GM18858 (cell line): ENCODE data around the gene CHST9.
A peak's percentile ranks its signal among the peaks of the same experiment; 100 is the strongest.
"Not testable (repeated sequence)": the region's sequence is repeated elsewhere in the genome, so short reads cannot be mapped to it uniquely, and the experiment has no call there.

ENCODE experiments used
- ATAC-seq: cut with Tn5 transposase; IDR thresholded peaks from one replicate; pipeline ENCODE4 v1.9.1; 2021; ENCODE audit not compliant: unreplicated experiment

The CHST9 gene

GRCh38 chr18:27008575-27008974 is 176.5 kb downstream of the CHST9 start:
- ATAC-seq, result no peak

DNA sequence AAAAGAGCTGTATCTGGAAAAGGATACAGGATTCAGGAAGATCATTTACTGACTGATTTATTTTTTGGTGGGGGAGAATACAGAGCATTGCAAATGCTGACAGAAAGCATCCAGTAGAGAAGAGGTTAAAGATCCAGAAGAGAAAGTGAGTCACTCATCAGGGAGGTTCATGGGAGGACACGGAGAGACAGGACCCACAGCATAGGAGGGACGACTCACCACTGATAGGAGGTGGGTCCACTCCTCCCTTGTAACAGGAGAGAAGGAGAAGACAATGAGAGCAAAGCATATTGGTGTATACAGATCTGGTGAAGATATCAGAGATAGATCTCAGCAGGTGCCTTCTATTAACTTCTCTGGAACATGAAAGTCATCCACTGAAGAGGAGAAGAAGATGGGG is 177.2 kb downstream of the CHST9 start:
- ATAC-seq, result no peak

- ATAC-seq, result no peak
Measured at GRCh38 chr18:27005589-27005988, 179.5 kb downstream of the CHST9 start.

- no peak for ATAC-seq
Measured at GRCh38 chr18:27004056-27004829, 180.9 kb downstream of the CHST9 start.

GRCh38 chr18:26999797-27000196 is 185.3 kb downstream of the CHST9 start:
- ATAC-seq, result no peak

DNA sequence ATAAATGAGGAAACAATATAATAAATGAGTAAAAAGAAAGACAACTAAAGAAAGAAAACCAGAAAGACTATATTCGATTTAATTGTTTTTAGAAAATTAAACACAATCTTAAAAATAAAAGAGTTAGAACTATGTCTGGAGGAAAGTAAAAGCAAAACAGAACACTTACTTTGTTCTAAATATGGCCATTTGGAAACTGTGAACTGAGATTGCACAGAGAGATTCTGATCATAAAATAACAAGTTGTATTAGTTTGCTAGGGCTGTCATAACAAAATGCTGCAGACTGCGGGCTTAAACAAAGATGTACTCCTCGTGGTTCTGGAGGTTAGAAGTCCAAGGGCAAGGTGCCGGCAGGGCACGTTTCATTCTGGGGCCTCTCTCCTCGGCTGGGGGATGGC is 191.5 kb downstream of the CHST9 start:
- peak; percentile 54 for ATAC-seq

DNA sequence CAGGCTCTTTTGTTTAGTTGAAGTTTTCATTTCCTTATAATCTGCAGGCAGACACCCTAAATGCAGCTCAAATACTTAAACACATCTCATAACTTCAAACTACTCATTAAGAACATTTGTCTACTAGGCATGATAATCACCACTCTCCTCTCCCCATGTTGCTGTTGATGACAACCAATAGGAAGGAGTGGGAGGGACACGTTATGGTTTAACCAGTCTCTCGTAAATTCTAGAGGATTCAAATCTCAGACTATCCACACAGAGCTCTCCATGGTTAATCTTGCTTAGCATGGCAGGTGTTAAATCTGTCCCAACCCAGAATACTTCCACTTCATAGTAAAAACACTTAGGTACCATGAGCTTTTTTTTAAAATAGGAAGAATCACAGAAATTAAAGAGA is 192.2 kb downstream of the CHST9 start:
- ATAC-seq, result no peak

GRCh38 chr18:26989842-26990241 is 195.3 kb downstream of the CHST9 start:
- ATAC-seq, result no peak

DNA sequence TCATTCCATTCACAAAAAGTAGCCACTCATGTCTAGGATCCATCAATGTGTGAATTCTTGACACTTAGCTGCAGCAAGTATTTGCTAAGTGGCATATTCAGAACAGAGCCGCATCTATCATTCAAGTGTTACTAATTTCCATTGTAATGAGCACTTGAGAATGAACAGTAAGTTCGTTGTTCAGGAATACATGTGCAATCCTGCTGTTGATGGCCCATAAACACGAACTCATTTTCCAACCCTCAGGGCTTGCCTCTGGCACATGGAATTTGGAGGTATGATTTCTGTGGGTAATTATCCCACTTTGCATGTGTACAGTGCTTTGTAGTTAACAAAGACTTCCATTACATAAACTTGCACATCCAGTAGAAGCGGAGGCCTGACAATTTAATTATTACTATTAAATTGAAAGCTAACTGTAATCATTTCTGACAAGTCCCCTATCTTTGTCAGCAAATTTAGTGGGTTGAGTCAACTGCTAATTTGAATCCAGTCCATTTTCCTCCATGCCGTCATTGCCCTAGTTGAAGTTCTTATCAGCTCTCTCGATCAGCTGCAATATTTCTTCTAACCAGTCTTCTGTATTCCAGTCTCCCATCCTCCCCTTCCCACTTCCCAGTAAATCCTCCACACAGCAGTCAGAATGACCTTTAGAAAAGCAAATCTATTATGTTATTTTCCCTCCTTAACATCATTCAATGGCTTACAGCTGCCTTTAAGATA is 203.6 kb downstream of the CHST9 start:
- no peak for ATAC-seq

GRCh38 chr18:26978812-26979341 is 206.2 kb downstream of the CHST9 start:
- ATAC-seq, result peak; percentile 96

DNA sequence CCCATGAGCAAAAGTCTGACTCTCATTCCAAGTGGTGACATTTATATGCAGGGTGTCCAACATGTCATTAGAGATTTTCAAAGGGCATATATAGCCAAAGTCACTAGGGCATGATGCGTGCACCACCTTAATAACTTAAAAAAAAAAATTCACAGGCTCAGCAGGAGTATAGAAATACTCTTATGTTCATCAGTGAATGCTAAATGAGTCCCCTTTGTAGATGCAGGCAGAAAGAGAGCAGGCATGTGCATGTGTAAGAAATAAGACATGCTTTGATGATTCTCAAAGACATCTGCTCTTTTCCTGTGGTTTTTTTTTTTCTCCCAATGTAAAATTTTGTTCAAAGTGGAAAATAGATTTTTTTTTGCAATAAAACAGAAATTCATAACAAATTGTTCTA is 207.3 kb downstream of the CHST9 start:
- ATAC-seq, result no peak

DNA sequence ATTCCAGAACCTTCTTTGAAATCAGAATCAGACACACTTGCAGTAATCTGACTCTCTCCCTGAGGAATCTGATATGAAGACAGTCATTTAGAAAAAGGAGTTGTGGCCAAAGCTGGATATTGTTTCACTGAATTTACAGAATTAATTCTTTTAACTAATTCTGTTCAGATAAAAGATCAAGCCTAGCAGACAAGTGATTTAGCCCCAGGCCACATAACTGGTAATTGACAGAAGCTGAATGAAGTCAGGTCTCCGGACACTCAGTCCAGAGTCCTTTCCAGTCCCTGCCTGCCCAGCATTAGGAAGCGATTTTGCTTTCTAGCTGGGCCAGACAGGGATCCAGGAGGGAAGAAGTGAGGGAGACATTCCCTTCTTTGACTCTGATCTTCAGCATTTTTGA is 208.9 kb downstream of the CHST9 start:
- no peak for ATAC-seq

DNA sequence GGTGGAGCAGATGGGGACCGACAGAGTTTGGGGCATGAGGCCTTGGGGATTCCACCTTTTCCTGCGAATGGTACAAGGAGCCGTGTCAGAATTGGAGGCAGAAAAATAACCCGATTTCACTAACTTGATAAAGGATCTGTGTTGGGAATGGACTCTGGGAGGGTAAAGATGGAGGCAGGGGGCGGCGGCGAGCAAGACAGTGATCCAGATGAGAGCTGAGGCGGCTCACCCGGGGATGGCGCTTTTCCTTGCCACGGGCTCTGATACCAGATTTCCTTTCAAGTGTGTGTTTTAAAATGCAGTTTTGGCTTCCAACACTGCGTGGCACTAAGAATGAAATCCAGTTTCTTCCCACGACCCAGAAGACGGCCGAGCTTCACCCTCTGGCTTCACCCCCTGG is 212.6 kb downstream of the CHST9 start:
- not testable (repeated sequence) for ATAC-seq

DNA sequence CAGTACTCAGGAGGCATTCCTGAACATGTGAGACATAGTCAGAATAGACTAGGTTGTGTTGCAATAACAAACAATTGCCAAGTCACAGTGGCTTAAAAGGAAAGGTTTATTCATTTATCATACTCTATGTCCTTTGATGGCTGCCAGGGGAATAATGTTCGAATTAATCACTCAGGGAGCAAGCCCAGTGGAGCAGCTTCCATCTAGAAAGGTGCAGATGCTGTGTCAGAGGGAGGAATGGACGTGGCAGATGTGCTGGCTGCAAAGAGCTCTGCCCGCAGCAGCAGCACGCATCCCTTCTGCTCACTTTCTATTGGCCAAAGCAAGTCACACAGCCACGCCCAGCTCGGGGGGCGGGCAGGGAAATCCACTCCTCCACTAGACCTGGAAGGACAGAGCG is 213.7 kb downstream of the CHST9 start:
- no peak for ATAC-seq

DNA sequence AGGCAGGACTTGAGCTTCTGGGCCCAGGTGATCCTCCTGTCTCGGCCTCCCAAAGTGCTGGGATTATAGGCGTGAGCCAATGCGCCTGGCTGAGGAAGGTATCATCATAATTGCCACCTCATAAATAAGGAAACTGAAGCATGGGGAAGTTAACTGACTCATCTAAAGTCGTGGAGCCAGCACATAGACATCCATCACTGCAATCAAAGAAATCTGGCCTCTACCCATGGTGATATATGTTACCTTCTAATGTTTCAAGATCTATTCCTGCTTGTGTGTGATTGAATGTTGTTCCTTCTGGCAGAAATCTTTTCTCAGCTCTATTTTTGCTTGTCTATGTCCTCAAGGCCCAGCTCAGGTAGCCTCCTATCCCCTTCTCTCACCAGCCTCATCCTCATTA is 214.5 kb downstream of the CHST9 start:
- no peak for ATAC-seq

GRCh38 chr18:26965206-26965605 is 219.9 kb downstream of the CHST9 start:
- no peak for ATAC-seq

DNA sequence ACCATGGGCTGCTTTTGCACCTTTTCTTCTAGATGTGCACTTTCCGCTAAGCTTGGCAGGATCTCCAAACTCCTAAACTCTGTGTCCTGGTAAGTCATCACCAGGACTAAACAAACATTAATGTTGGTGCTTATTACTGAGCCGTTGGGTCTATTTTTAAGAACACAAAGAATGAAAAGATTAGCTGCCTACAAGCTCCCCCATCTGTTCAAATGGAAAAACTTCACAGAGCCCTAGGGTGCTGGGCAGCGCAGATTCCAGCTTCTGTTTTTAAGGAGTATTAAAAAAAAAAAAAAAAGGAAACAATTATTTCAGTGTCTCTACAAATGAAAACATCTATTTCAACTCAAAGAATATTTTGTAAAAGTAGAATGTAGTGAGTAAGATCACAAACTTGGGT is 221.8 kb downstream of the CHST9 start:
- ATAC-seq, result no peak

GRCh38 chr18:26961839-26962238 is 223.3 kb downstream of the CHST9 start:
- no peak for ATAC-seq

GRCh38 chr18:26960911-26961310 is 224.2 kb downstream of the CHST9 start:
- ATAC-seq, result no peak

DNA sequence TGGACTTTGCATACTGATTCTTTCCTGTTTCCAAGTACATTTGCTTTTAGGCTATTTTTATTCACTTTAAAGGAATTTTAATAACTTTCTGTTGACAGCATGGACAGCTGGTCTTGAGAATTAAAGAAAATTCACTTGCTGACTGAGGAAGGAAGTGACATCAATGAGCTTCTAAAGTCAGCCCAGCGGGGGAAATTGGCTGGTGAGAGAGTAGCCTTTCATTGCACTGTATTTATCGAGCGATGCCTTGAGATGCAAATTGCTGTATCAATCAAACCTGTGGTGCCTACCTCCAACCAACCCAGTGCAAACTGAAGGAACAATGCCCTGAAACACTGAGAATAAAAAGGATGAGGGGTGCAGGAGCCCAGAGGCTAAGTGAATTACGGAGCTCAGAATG is 228.2 kb downstream of the CHST9 start:
- ATAC-seq, result no peak

GRCh38 chr18:26948703-26949102 is 236.4 kb downstream of the CHST9 start:
- no peak for ATAC-seq

- ATAC-seq, result no peak
Measured at GRCh38 chr18:26943906-26944305, 241.2 kb downstream of the CHST9 start.
